Right hindlimb (tissue), 1 donor: Measurements from ENCODE around the gene ASXL3.

Source experiments
- DNase-seq: peaks from one replicate; pipeline ENCODE4 v3.0.0-alpha.2; 2018

The ASXL3 gene

GRCh38 chr18:33735428-33735827 lies 157.4 kb downstream of the ASXL3 start:
- DNase-seq = no peak

- no peak for DNase-seq
These were observed 163.7 kb downstream of the ASXL3 start for GRCh38 chr18:33741760-33742159.

GRCh38 chr18:33744032-33744697 lies 166.1 kb downstream of the ASXL3 start:
- no peak for DNase-seq

GRCh38 chr18:33745151-33745795 lies 167.3 kb downstream of the ASXL3 start:
- DNase-seq = no peak

GRCh38 chr18:33745871-33746545 lies 168.0 kb downstream of the ASXL3 start:
- DNase-seq = no peak

- no peak for DNase-seq
These were observed 171.8 kb downstream of the ASXL3 start for GRCh38 chr18:33749834-33750233.

- DNase-seq = no peak
These were observed 172.3 kb downstream of the ASXL3 start for GRCh38 chr18:33750366-33750765.

GRCh38 chr18:33751613-33752221 lies 173.7 kb downstream of the ASXL3 start:
- no peak for DNase-seq

GRCh38 chr18:33755391-33755790 lies 177.4 kb downstream of the ASXL3 start:
- DNase-seq = no peak

- no peak for DNase-seq
These were observed 178.0 kb downstream of the ASXL3 start for GRCh38 chr18:33755931-33756560.

GRCh38 chr18:33757037-33757436 lies 179.0 kb downstream of the ASXL3 start:
- DNase-seq = no peak

GRCh38 chr18:33761363-33761762 lies 183.3 kb downstream of the ASXL3 start:
- no peak for DNase-seq

GRCh38 chr18:33781429-33781828 lies 203.4 kb downstream of the ASXL3 start:
- no peak for DNase-seq
